ENCODE results near the gene LRRC46.
A peak's percentile ranks its signal among the peaks of the same experiment; 100 is the strongest.

The LRRC46 gene

GRCh38 chr17:47812146-47812920, 19.1 kb upstream of the LRRC46 start:
- peaks cover 42% of the 10 kb centered on the region for H3K36me3 ChIP-seq (ENCODE audit: control insufficient read depth, insufficient read depth, low read length)
- no peaks in the 10 kb centered on the region for H3K4me1 ChIP-seq (ENCODE audit: control insufficient read depth, insufficient read depth, low read length)
- no peak overlapping the region for H3K9ac ChIP-seq (ENCODE audit: low read length)
- no peak overlapping the region for H3K4me3 ChIP-seq (ENCODE audit: low read length)
- no peaks in the 10 kb centered on the region for H3K27me3 ChIP-seq (ENCODE audit: control insufficient read depth, insufficient read depth, low read length)
- no peak overlapping the region for H3K27ac ChIP-seq (ENCODE audit: low read depth, low read length)

- H3K36me3 ChIP-seq (ENCODE audit: control insufficient read depth, insufficient read depth, low read length): peaks cover 41% of the 10 kb centered on the region
- H3K27ac ChIP-seq (ENCODE audit: low read depth, low read length): no peak overlapping the region
- H3K9ac ChIP-seq (ENCODE audit: low read length): no peak overlapping the region
- no peaks in the 10 kb centered on the region for H3K27me3 ChIP-seq (ENCODE audit: control insufficient read depth, insufficient read depth, low read length)
- no peak overlapping the region for H3K4me3 ChIP-seq (ENCODE audit: low read length)
- H3K4me1 ChIP-seq (ENCODE audit: control insufficient read depth, insufficient read depth, low read length): no peaks in the 10 kb centered on the region
These were observed 18.4 kb upstream of the LRRC46 start for GRCh38 chr17:47813077-47813476.

GRCh38 chr17:47813512-47814031, 17.9 kb upstream of the LRRC46 start:
- no peak overlapping the region for H3K27ac ChIP-seq (ENCODE audit: low read depth, low read length)
- H3K9ac ChIP-seq (ENCODE audit: low read length): no peak overlapping the region
- H3K4me1 ChIP-seq (ENCODE audit: control insufficient read depth, insufficient read depth, low read length): no peaks in the 10 kb centered on the region
- H3K4me3 ChIP-seq (ENCODE audit: low read length): no peak overlapping the region
- H3K27me3 ChIP-seq (ENCODE audit: control insufficient read depth, insufficient read depth, low read length): no peaks in the 10 kb centered on the region
- peaks cover 41% of the 10 kb centered on the region for H3K36me3 ChIP-seq (ENCODE audit: control insufficient read depth, insufficient read depth, low read length)

GRCh38 chr17:47815106-47815918, 16.2 kb upstream of the LRRC46 start:
- H3K36me3 ChIP-seq (ENCODE audit: control insufficient read depth, insufficient read depth, low read length): peaks cover 35% of the 10 kb centered on the region

GRCh38 chr17:47816111-47816735, 15.2 kb upstream of the LRRC46 start:
- peaks cover 35% of the 10 kb centered on the region for H3K36me3 ChIP-seq (ENCODE audit: control insufficient read depth, insufficient read depth, low read length)
- H3K4me1 ChIP-seq (ENCODE audit: control insufficient read depth, insufficient read depth, low read length): peaks cover 6% of the 10 kb centered on the region
- H3K27ac ChIP-seq (ENCODE audit: low read depth, low read length): no peak overlapping the region
- H3K4me3 ChIP-seq (ENCODE audit: low read length): no peak overlapping the region
- H3K9ac ChIP-seq (ENCODE audit: low read length): no peak overlapping the region
- no peaks in the 10 kb centered on the region for H3K27me3 ChIP-seq (ENCODE audit: control insufficient read depth, insufficient read depth, low read length)

More at GRCh38 chr17:47815106-47815918, 16.2 kb upstream of the LRRC46 start:
- Histone ChIP-seq H3K27ac (ENCODE audit: low read depth, low read length) (no peak overlapping the region), H3K4me1 (ENCODE audit: control insufficient read depth, insufficient read depth, low read length) (no peaks in the 10 kb centered on the region), H3K9ac (ENCODE audit: low read length) (no peak overlapping the region), H3K27me3 (ENCODE audit: control insufficient read depth, insufficient read depth, low read length) (no peaks in the 10 kb centered on the region), H3K4me3 (ENCODE audit: low read length) (no peak overlapping the region)

- Histone ChIP-seq H3K4me3 (ENCODE audit: low read length) (no peak overlapping the region), H3K27me3 (ENCODE audit: control insufficient read depth, insufficient read depth, low read length) (no peaks in the 10 kb centered on the region), H3K36me3 (ENCODE audit: control insufficient read depth, insufficient read depth, low read length) (peaks cover 35% of the 10 kb centered on the region), H3K4me1 (ENCODE audit: control insufficient read depth, insufficient read depth, low read length) (peaks cover 6% of the 10 kb centered on the region), H3K27ac (ENCODE audit: low read depth, low read length) (no peak overlapping the region), H3K9ac (ENCODE audit: low read length) (no peak overlapping the region)
These were observed 14.5 kb upstream of the LRRC46 start for GRCh38 chr17:47816947-47817346.

- no peak overlapping the region for H3K27ac ChIP-seq (ENCODE audit: low read depth, low read length)
- no peak overlapping the region for H3K4me3 ChIP-seq (ENCODE audit: low read length)
- no peaks in the 10 kb centered on the region for H3K27me3 ChIP-seq (ENCODE audit: control insufficient read depth, insufficient read depth, low read length)
- H3K4me1 ChIP-seq (ENCODE audit: control insufficient read depth, insufficient read depth, low read length): peaks cover 6% of the 10 kb centered on the region
- no peak overlapping the region for H3K9ac ChIP-seq (ENCODE audit: low read length)
- H3K36me3 ChIP-seq (ENCODE audit: control insufficient read depth, insufficient read depth, low read length): peaks cover 30% of the 10 kb centered on the region
These were observed 13.3 kb upstream of the LRRC46 start for GRCh38 chr17:47818002-47818695.

GRCh38 chr17:47819475-47819874, 12.0 kb upstream of the LRRC46 start:
- Histone ChIP-seq H3K27me3 (ENCODE audit: control insufficient read depth, insufficient read depth, low read length) (no peaks in the 10 kb centered on the region), H3K4me3 (ENCODE audit: low read length) (no peak overlapping the region), H3K36me3 (ENCODE audit: control insufficient read depth, insufficient read depth, low read length) (peaks cover 31% of the 10 kb centered on the region), H3K27ac (ENCODE audit: low read depth, low read length) (no peak overlapping the region), H3K9ac (ENCODE audit: low read length) (no peak overlapping the region), H3K4me1 (ENCODE audit: control insufficient read depth, insufficient read depth, low read length) (peaks cover 6% of the 10 kb centered on the region)

- Histone ChIP-seq H3K27me3 (ENCODE audit: control insufficient read depth, insufficient read depth, low read length) (no peaks in the 10 kb centered on the region), H3K9ac (ENCODE audit: low read length) (peak overlapping the region; percentile 45), H3K4me1 (ENCODE audit: control insufficient read depth, insufficient read depth, low read length) (peaks cover 6% of the 10 kb centered on the region), H3K4me3 (ENCODE audit: low read length) (peak overlapping the region; percentile 88), H3K36me3 (ENCODE audit: control insufficient read depth, insufficient read depth, low read length) (peaks cover 31% of the 10 kb centered on the region), H3K27ac (ENCODE audit: low read depth, low read length) (no peak overlapping the region)
These were observed 11.3 kb upstream of the LRRC46 start for GRCh38 chr17:47820033-47820789.

- peak overlapping the region; percentile 74 for H3K9ac ChIP-seq (ENCODE audit: low read length)
- peaks cover 28% of the 10 kb centered on the region for H3K36me3 ChIP-seq (ENCODE audit: control insufficient read depth, insufficient read depth, low read length)
- H3K27ac ChIP-seq (ENCODE audit: low read depth, low read length): no peak overlapping the region
- peaks cover 6% of the 10 kb centered on the region for H3K4me1 ChIP-seq (ENCODE audit: control insufficient read depth, insufficient read depth, low read length)
- H3K27me3 ChIP-seq (ENCODE audit: control insufficient read depth, insufficient read depth, low read length): no peaks in the 10 kb centered on the region
- peak overlapping the region; percentile 88 for H3K4me3 ChIP-seq (ENCODE audit: low read length)
These were observed 10.4 kb upstream of the LRRC46 start for GRCh38 chr17:47821031-47821423.

All from rectal smooth muscle tissue (tissue), 1 donor.